OCI-LY3 (cell line): ENCODE data around the gene HSBP1.

Experiments
- CTCF ChIP-seq: fragments of 200-600, 300-600 bp; sonication (generic); IDR thresholded peaks from 2 replicates; pipeline ENCODE4 v1.5.1; 2014; ENCODE audit warnings: antibody characterized with exemption, low read length, low read depth
- EZH2phosphoT487 ChIP-seq: fragments of 200-600 bp; shearing (Covaris generic); IDR thresholded peaks from 2 replicates; pipeline ENCODE4 v1.6.1; 2018; ENCODE audit warnings: antibody characterized with exemption, mixed run types, low read depth

GRCh38 chr16:83810901-83811300 is 3.1 kb downstream of the HSBP1 start:
- TF ChIP-seq CTCF: no peak
- no peak for TF ChIP-seq EZH2phosphoT487
